H9 (cell line): ENCODE data around the gene MTMR3. TPM values are rescaled to one million over a fixed set of nuclear protein-coding genes. Genes with fewer than 3 reads are reported as not detected.

Experiments
- DNase-seq: peaks from one replicate; pipeline ENCODE4 v3.0.0-alpha.2; 2017
- H2AFZ ChIP-seq: one replicate; pipeline ENCODE4 v1.6.1; 2013; ENCODE audit warnings: mild to moderate bottlenecking, low read length, control low read depth, moderate library complexity
- H2AK5ac ChIP-seq: 2 replicates; pipeline ENCODE4 v1.6.1; 2013; ENCODE audit warnings: low read length, control low read depth, mixed read lengths; ENCODE audit not compliant: insufficient read length
- H2BK120ac ChIP-seq: one replicate; pipeline ENCODE4 v1.6.1; 2013; ENCODE audit warnings: low read depth, mild to moderate bottlenecking, low read length, control low read depth, inconsistent platforms; ENCODE audit not compliant: poor library complexity, severe bottlenecking
- H2BK12ac ChIP-seq: 2 replicates; pipeline ENCODE4 v1.6.1; 2013; ENCODE audit warnings: low read length, control low read depth, mixed read lengths, low read depth; ENCODE audit not compliant: insufficient read length
- H2BK15ac ChIP-seq: 2 replicates; pipeline ENCODE4 v1.6.1; 2013; ENCODE audit warnings: low read depth, low read length, control low read depth
- H2BK20ac ChIP-seq: one replicate; pipeline ENCODE4 v1.6.1; 2013; ENCODE audit warnings: low read depth, mild to moderate bottlenecking, low read length, control low read depth, inconsistent platforms; ENCODE audit not compliant: poor library complexity, severe bottlenecking
- H2BK5ac ChIP-seq: 2 replicates; pipeline ENCODE4 v1.6.1; 2013; ENCODE audit warnings: low read length, control low read depth, mixed read lengths; ENCODE audit not compliant: insufficient read length
- H3K14ac ChIP-seq: 2 replicates; pipeline ENCODE4 v1.6.1; 2013; ENCODE audit warnings: low read length, control low read depth; ENCODE audit not compliant: insufficient read depth
- H3K18ac ChIP-seq: 2 replicates; pipeline ENCODE4 v1.6.1; 2013; ENCODE audit warnings: low read depth, mild to moderate bottlenecking, mixed read lengths, low read length, control low read depth; ENCODE audit not compliant: insufficient read length
- H3K23ac ChIP-seq: 2 replicates; pipeline ENCODE4 v1.6.1; 2013; ENCODE audit warnings: low read length, control low read depth, mixed read lengths, low read depth; ENCODE audit not compliant: insufficient read length
- H3K23me2 ChIP-seq: 2 replicates; pipeline ENCODE4 v1.6.1; 2013; ENCODE audit warnings: low read depth, mild to moderate bottlenecking, mixed read lengths, low read length, control low read depth; ENCODE audit not compliant: insufficient read length, poor library complexity, severe bottlenecking
- H3K27ac ChIP-seq: 2 replicates; pipeline ENCODE4 v1.5.1; 2013; ENCODE audit warnings: low read length, control low read depth, mixed read lengths, low read depth; ENCODE audit not compliant: insufficient read length
- H3K27me3 ChIP-seq: 2 replicates; pipeline ENCODE4 v1.6.1; 2013; ENCODE audit warnings: low read length, control low read depth, inconsistent platforms; ENCODE audit not compliant: insufficient read depth
- H3K4ac ChIP-seq: 2 replicates; pipeline ENCODE4 v1.6.1; 2013; ENCODE audit warnings: low read depth, mild to moderate bottlenecking, control low read depth, inconsistent platforms, low read length, moderate library complexity
- H3K4me1 ChIP-seq: 2 replicates; pipeline ENCODE4 v1.6.1; 2013; ENCODE audit warnings: low read length, control low read depth, inconsistent platforms; ENCODE audit not compliant: insufficient read depth
- H3K4me2 ChIP-seq: 2 replicates; pipeline ENCODE4 v1.6.1; 2013; ENCODE audit warnings: low read length, control low read depth, mixed read lengths; ENCODE audit not compliant: insufficient read length, insufficient read depth
- H3K56ac ChIP-seq: 2 replicates; pipeline ENCODE4 v1.6.1; 2013; ENCODE audit warnings: low read depth, mild to moderate bottlenecking, mixed read lengths, low read length, control low read depth; ENCODE audit not compliant: insufficient read length
- H3K79me1 ChIP-seq: 2 replicates; pipeline ENCODE4 v1.6.1; 2013; ENCODE audit warnings: low read depth, mild to moderate bottlenecking, moderate library complexity, low read length, control low read depth, inconsistent platforms; ENCODE audit not compliant: insufficient read depth, poor library complexity, severe bottlenecking
- H3K79me2 ChIP-seq: 2 replicates; pipeline ENCODE4 v1.6.1; 2013; ENCODE audit warnings: low read length, control low read depth, inconsistent platforms; ENCODE audit not compliant: insufficient read depth
- H3K9ac ChIP-seq: 2 replicates; pipeline ENCODE4 v1.6.1; 2013; ENCODE audit warnings: low read length, control low read depth, mixed read lengths; ENCODE audit not compliant: insufficient read length; ENCODE audit errors: extremely low read depth
- H3K9me3 ChIP-seq: one replicate; pipeline ENCODE4 v1.6.1; 2013; ENCODE audit warnings: low read depth, low read length, inconsistent platforms; ENCODE audit not compliant: control insufficient read depth
- H3T11ph ChIP-seq: one replicate; pipeline ENCODE4 v1.6.1; 2013; ENCODE audit warnings: mild to moderate bottlenecking, low read length, control low read depth, inconsistent platforms
- H4K20me1 ChIP-seq: one replicate; pipeline ENCODE4 v1.6.1; 2013; ENCODE audit not compliant: control insufficient read depth, insufficient read length, insufficient read depth
- H4K5ac ChIP-seq: 2 replicates; pipeline ENCODE4 v1.6.1; 2013; ENCODE audit warnings: low read depth, mild to moderate bottlenecking, mixed read lengths, low read length, control low read depth; ENCODE audit not compliant: insufficient read length
- H4K8ac ChIP-seq: replicated peaks from 2 replicates; pipeline ENCODE4 v1.6.1; 2013; ENCODE audit warnings: low read length, control low read depth, mixed read lengths, low read depth; ENCODE audit not compliant: insufficient read length
- H4K91ac ChIP-seq: 2 replicates; pipeline ENCODE4 v1.6.1; 2013; ENCODE audit warnings: low read depth, mild to moderate bottlenecking, moderate library complexity, mixed read lengths, low read length, control low read depth; ENCODE audit not compliant: insufficient read length
- H3K27ac Mint-ChIP-seq, 3 experiments: 2 replicates in 2 of 3; 3 replicates in 1 of 3; pipeline ENCODE4 v1.8.0; 2020 to 2021; ENCODE audit warnings: mixed read lengths in 3 of 3, mild to moderate bottlenecking in 1 of 3, moderate library complexity in 1 of 3
- H3K27me3 Mint-ChIP-seq: 2 replicates; pipeline ENCODE4 v1.8.0; 2021; ENCODE audit warnings: low read depth, mild to moderate bottlenecking, moderate library complexity, mixed read lengths
- H3K36me3 Mint-ChIP-seq, 3 experiments: 2 replicates in 2 of 3; 3 replicates in 1 of 3; pipeline ENCODE4 v1.8.0; 2020 to 2021; ENCODE audit warnings: low read depth in 3 of 3, mixed read lengths in 3 of 3; ENCODE audit not compliant: insufficient read depth in 1 of 3
- H3K4me1 Mint-ChIP-seq, 2 experiments: 2 replicates each; pipeline ENCODE4 v1.8.0; 2020; ENCODE audit warnings: mixed read lengths in 2 of 2
- H3K4me3 Mint-ChIP-seq, 2 experiments: 2 replicates in 1 of 2; 3 replicates in 1 of 2; pipeline ENCODE4 v1.8.0; 2020 to 2021; ENCODE audit warnings: mild to moderate bottlenecking in 2 of 2, mixed read lengths in 2 of 2, moderate library complexity in 1 of 2
- H3K9me3 Mint-ChIP-seq, 2 experiments: 2 replicates in 1 of 2; 3 replicates in 1 of 2; pipeline ENCODE4 v1.8.0; 2020; ENCODE audit warnings: mild to moderate bottlenecking in 2 of 2, mixed read lengths in 2 of 2, moderate library complexity in 1 of 2
- CTCF ChIP-seq: fragments of 200-600 bp; sonication (generic); conservative IDR thresholded peaks from 3 replicates; pipeline ENCODE4 v1.8.0; 2021; ENCODE audit warnings: antibody characterized with exemption, mild to moderate bottlenecking
- whole genome bisulfite sequencing: extraction: QIAGEN DNeasy Blood & Tissue Kit; methylation state at CpG from one replicate; pipeline ENCODE4 v1.1.7; 2013; ENCODE audit warnings: missing lambda C conversion rate, low lambda C conversion rate, mixed read lengths; ENCODE audit not compliant: insufficient read length; ENCODE audit errors: extremely low coverage; 5-methylcytosine and 5-hydroxymethylcytosine counted together
- total RNA-seq: library from RNA; stranded (reverse); gene quantifications from 2 replicates; pipeline ENCODE4 v1.2.1, GENCODE V29; 2021

MTMR3 gene
- total RNA-seq, 1 experiment from 2014 or later, result 19.8 TPM

DNA sequence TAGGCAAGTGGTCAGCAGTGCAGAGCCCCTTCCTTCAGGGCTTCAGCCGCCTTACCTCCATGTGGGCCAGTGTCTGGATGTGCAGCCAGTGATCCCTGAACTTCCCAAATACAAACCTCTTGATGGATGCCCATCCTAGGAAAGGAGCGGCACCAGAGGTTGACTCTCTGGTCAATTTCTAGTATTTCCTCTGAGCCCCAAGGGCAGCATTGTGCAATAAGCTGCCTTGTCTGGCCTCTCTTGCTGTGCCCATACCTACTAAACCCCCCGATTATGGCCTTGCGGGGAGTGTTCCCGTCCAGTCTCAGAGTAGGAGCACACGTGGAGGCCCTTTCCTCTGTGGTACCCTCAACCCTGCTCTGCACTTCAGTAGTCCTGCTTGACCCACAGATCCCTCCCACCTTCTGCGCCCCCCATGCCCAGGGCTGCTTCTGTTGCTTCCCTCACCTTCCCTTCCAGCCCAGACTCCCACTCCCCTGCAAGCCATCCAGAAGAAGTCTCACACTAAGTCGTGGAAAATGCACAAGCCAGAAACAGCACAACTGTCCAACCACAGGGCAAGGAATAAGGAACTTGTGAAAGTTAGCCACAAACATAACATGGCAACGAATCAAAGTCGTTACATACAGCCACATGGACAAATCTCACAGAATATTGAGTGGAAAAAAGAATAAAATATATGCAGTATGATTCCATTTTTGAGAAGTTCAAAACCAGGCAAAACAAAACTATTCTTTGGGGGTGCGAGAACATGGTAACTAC is 157.7 kb downstream of the MTMR3 start:
- Histone ChIP-seq H3K9ac (no peak overlapping the region), H2BK15ac (no peak overlapping the region), H2BK20ac (no peak overlapping the region), H3K79me1 (no peaks in the 10 kb centered on the region), H2BK5ac (no peak overlapping the region), H2AK5ac (no peak overlapping the region), H3T11ph (no peak overlapping the region), H3K4me1 (0 out of 2 replicates have a peak, but pooled peaks cover 3% of the 10 kb centered on the region), H3K23me2 (no peaks in the 10 kb centered on the region), H3K23ac (no peak overlapping the region), H3K27ac (no peak overlapping the region), H3K4me2 (no peak overlapping the region), H3K79me2 (no peaks in the 10 kb centered on the region), H3K9me3 (no peaks in the 10 kb centered on the region), H4K91ac (no peak overlapping the region), H3K14ac (no peak overlapping the region; the same call in 1 of the 2 replicates), H3K56ac (no peak overlapping the region), H3K4ac (no peak overlapping the region), H4K5ac (no peak overlapping the region), H4K20me1 (no peaks in the 10 kb centered on the region), H2BK120ac (no peak overlapping the region), H3K18ac (no peak overlapping the region), H3K27me3 (no peaks in the 10 kb centered on the region), H4K8ac (no peak overlapping the region), H2BK12ac (no peak overlapping the region), H2AFZ (no peak overlapping the region)
- Mint-ChIP-seq H3K27ac (no peak overlapping the region; a peak in 1 of 7 replicates), H3K9me3 (no peaks in the 10 kb centered on the region), H3K4me1 (peaks cover 10 to 11% of the 10 kb centered on the region in 2 experiments), H3K36me3 (no peaks in the 10 kb centered on the region), H3K27me3 (no peaks in the 10 kb centered on the region; the same call in 1 of the 2 replicates), H3K4me3 (no peak overlapping the region)
- WGBS, result no CpG with 5 or more reads among the region's 11 CpGs
- no peak for TF ChIP-seq CTCF
- DNase-seq, result no peak
